DOHH2 (cell line): ENCODE results near the gene GTF2A1L.
"Not testable (repeated sequence)": the region's sequence is repeated elsewhere in the genome, so short reads cannot be mapped to it uniquely, and the experiment has no call there.

Experiments
- H3F3A ChIP-seq: fragments of 200-600 bp; sonication (generic), shearing (Covaris generic); 2 replicates; pipeline ENCODE4 v1.6.0; 2016; ENCODE audit warnings: antibody characterized with exemption, mild to moderate bottlenecking; ENCODE audit not compliant: control insufficient read depth, insufficient read depth
- H3K27ac ChIP-seq: fragments of 200-600 bp; sonication (generic); 2 replicates; pipeline ENCODE4 v1.5.1; 2014; ENCODE audit warnings: low read depth, mild to moderate bottlenecking, low read length, moderate library complexity
- H3K27me3 ChIP-seq: fragments of 200-600 bp; sonication (generic); 2 replicates; pipeline ENCODE4 v1.6.1; 2014; ENCODE audit warnings: mild to moderate bottlenecking, low read length, mixed read lengths; ENCODE audit not compliant: control insufficient read depth
- H3K36me3 ChIP-seq: fragments of 200-600 bp; sonication (generic); 2 replicates; pipeline ENCODE4 v1.6.1; 2014; ENCODE audit warnings: mild to moderate bottlenecking, low read length, moderate library complexity, mixed read lengths; ENCODE audit not compliant: control insufficient read depth
- H3K4me1 ChIP-seq: fragments of 200-600 bp; sonication (generic); 2 replicates; pipeline ENCODE4 v1.6.1; 2014; ENCODE audit warnings: mild to moderate bottlenecking, low read length, mixed read lengths; ENCODE audit not compliant: control insufficient read depth
- H3K4me2 ChIP-seq: fragments of 200-600 bp; sonication (generic); 2 replicates; pipeline ENCODE4 v1.6.0; 2014; ENCODE audit warnings: mild to moderate bottlenecking, low read length, moderate library complexity
- H3K4me3 ChIP-seq: fragments of 200-600 bp; sonication (generic); 2 replicates; pipeline ENCODE4 v1.5.1; 2014; ENCODE audit warnings: mild to moderate bottlenecking, low read length, mixed read lengths
- H3K79me2 ChIP-seq: fragments of 200-600 bp; sonication (generic); 2 replicates; pipeline ENCODE4 v1.6.1; 2014; ENCODE audit warnings: mild to moderate bottlenecking, low read length, mixed read lengths; ENCODE audit not compliant: control insufficient read depth
- H3K9me2 ChIP-seq: fragments of 200-600 bp; sonication (generic); replicated peaks from 2 replicates; pipeline ENCODE4 v1.6.1; 2014; ENCODE audit warnings: mild to moderate bottlenecking, low read length, mixed read lengths; ENCODE audit not compliant: control insufficient read depth
- H3K9me3 ChIP-seq: fragments of 200-600 bp; sonication (generic); 2 replicates; pipeline ENCODE4 v1.6.1; 2014; ENCODE audit warnings: antibody characterized with exemption, low read length, mixed read lengths; ENCODE audit not compliant: control insufficient read depth, insufficient read depth
- H4K20me1 ChIP-seq: fragments of 200-600 bp; sonication (generic); 2 replicates; pipeline ENCODE4 v1.6.0; 2014; ENCODE audit warnings: low read depth, mild to moderate bottlenecking, antibody characterized with exemption, low read length, moderate library complexity; ENCODE audit not compliant: control insufficient read depth, insufficient read depth
- CTCF ChIP-seq: fragments of 200-600 bp; sonication (generic); IDR thresholded peaks from one replicate; pipeline ENCODE4 v1.5.1; 2014; ENCODE audit warnings: antibody characterized with exemption, mild to moderate bottlenecking, low read depth, low read length; ENCODE audit not compliant: poor library complexity, severe bottlenecking
- EZH2phosphoT487 ChIP-seq: fragments of 200-600 bp; sonication (generic); IDR thresholded peaks from 2 replicates; pipeline ENCODE4 v1.6.1; 2017; ENCODE audit warnings: borderline replicate concordance, mild to moderate bottlenecking, antibody characterized with exemption, low read length, moderate library complexity, mixed read lengths

Gene GTF2A1L

GRCh38 chr2:48613211-48613610 is 4.4 kb upstream of the GTF2A1L start:
- H3K79me2 ChIP-seq = no peaks in the 10 kb centered on the region
- no peak overlapping the region for H3K4me3 ChIP-seq
- H3K27me3 ChIP-seq = no peaks in the 10 kb centered on the region
- TF ChIP-seq CTCF (no peak), EZH2phosphoT487 (no peak)
- no peaks in the 10 kb centered on the region for H3F3A ChIP-seq
- no peaks in the 10 kb centered on the region for H3K4me1 ChIP-seq
- H4K20me1 ChIP-seq = no peaks in the 10 kb centered on the region
- H3K9me3 ChIP-seq = no peaks in the 10 kb centered on the region
- no peak overlapping the region for H3K4me2 ChIP-seq
- no peaks in the 10 kb centered on the region for H3K9me2 ChIP-seq
- no peak overlapping the region for H3K27ac ChIP-seq
- no peaks in the 10 kb centered on the region for H3K36me3 ChIP-seq

GRCh38 chr2:48614581-48614980 is 3.1 kb upstream of the GTF2A1L start:
- H3K4me2 ChIP-seq, H3F3A ChIP-seq, H3K27ac ChIP-seq: not testable (repeated sequence)

GRCh38 chr2:48619526-48619925 is 1.9 kb downstream of the GTF2A1L start:
- Histone ChIP-seq H3K4me3 (no peak overlapping the region), H3K27ac (no peak overlapping the region), H3K9me2 (no peaks in the 10 kb centered on the region), H3K4me1 (no peaks in the 10 kb centered on the region), H4K20me1 (no peaks in the 10 kb centered on the region), H3K9me3 (no peaks in the 10 kb centered on the region), H3F3A (no peaks in the 10 kb centered on the region), H3K27me3 (no peaks in the 10 kb centered on the region), H3K36me3 (no peaks in the 10 kb centered on the region), H3K4me2 (no peak overlapping the region), H3K79me2 (no peaks in the 10 kb centered on the region)
- no peak for TF ChIP-seq EZH2phosphoT487
- no peak for TF ChIP-seq CTCF

More at GRCh38 chr2:48614581-48614980, 3.1 kb upstream of the GTF2A1L start:
- H3K4me1 ChIP-seq, H3K27me3 ChIP-seq, H3K36me3 ChIP-seq, H3K9me3 ChIP-seq, H3K79me2 ChIP-seq, H3K4me3 ChIP-seq, H3K9me2 ChIP-seq, H4K20me1 ChIP-seq: not testable (repeated sequence)

- Histone ChIP-seq H3K27me3 (no peaks in the 10 kb centered on the region), H4K20me1 (no peaks in the 10 kb centered on the region), H3K36me3 (no peaks in the 10 kb centered on the region), H3K27ac (no peak overlapping the region), H3K4me2 (no peak overlapping the region), H3K4me1 (no peaks in the 10 kb centered on the region), H3K79me2 (no peaks in the 10 kb centered on the region), H3K4me3 (no peak overlapping the region), H3F3A (no peaks in the 10 kb centered on the region), H3K9me2 (no peaks in the 10 kb centered on the region), H3K9me3 (no peaks in the 10 kb centered on the region)
- TF ChIP-seq CTCF (no peak), EZH2phosphoT487 (no peak)
Observed at GRCh38 chr2:48620604-48621003, 2.9 kb downstream of the GTF2A1L start.

GRCh38 chr2:48622691-48623090 is 5.0 kb downstream of the GTF2A1L start:
- not testable (repeated sequence) for H3K79me2 ChIP-seq, H3F3A ChIP-seq, H3K27ac ChIP-seq, H3K4me1 ChIP-seq, H4K20me1 ChIP-seq, H3K27me3 ChIP-seq, H3K9me2 ChIP-seq, H3K36me3 ChIP-seq, H3K4me3 ChIP-seq, H3K9me3 ChIP-seq, H3K4me2 ChIP-seq
